ENCODE measurements around the gene CXCL5. TPM values are rescaled to one million over a fixed set of nuclear protein-coding genes. Genes with fewer than 3 reads are reported as not detected.

Gene CXCL5
- polyA plus RNA-seq, 1 experiment = 0.69 TPM

DNA sequence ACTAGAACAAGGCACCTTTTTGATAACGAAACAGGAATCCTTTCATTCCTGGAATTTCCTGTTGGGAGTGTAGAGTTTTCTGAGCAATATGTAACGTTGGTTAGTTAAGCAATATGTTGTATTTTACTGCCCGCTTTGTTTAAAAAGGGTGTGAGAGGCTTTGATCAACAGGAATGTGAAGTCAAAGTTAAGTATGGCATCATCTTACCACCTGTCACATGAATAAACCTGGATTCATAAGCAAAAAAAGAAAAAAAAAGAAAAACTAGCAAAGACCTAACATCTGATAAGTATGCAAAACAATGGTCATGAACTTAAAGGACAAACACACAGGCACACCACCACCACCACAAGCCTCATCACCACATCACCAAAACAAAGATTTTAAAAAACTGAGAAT is 7.1 kb upstream of the CXCL5 start:
- DNase-seq (ENCODE audit: low read depth, low spot score) = no peak
- Histone ChIP-seq H3K27me3 (ENCODE audit: control insufficient read depth, insufficient read depth, low read length) (no peaks in the 10 kb centered on the region), H3K27ac (ENCODE audit: low read depth, low read length) (no peak overlapping the region), H3K4me3 (ENCODE audit: low read depth, low read length) (no peak overlapping the region), H3K9me3 (ENCODE audit: control insufficient read depth, insufficient read depth, low read length) (no peaks in the 10 kb centered on the region)
- ChIA-PET CTCF (no interaction called here), POLR2A (no interaction called here)
- TF ChIP-seq CTCF (IDR thresholded peaks at IDR 0.05; ENCODE audit: low read depth, low read length) = no peak

GRCh38 chr4:74004668-74005067 is 6.2 kb upstream of the CXCL5 start:
- no peaks in the 10 kb centered on the region for H3K9me3 ChIP-seq (ENCODE audit: control insufficient read depth, insufficient read depth, low read length)
- ChIA-PET POLR2A (no interaction called here), CTCF (no interaction called here)
- no peaks in the 10 kb centered on the region for H3K27me3 ChIP-seq (ENCODE audit: control insufficient read depth, insufficient read depth, low read length)
- no peak overlapping the region for H3K27ac ChIP-seq (ENCODE audit: low read depth, low read length)
- DNase-seq (ENCODE audit: low read depth, low spot score) = no peak
- no peak overlapping the region for H3K4me3 ChIP-seq (ENCODE audit: low read depth, low read length)
- no peak for TF ChIP-seq CTCF (IDR thresholded peaks at IDR 0.05; ENCODE audit: low read depth, low read length)

GRCh38 chr4:74000301-74000700 is 1.8 kb upstream of the CXCL5 start:
- ChIA-PET CTCF (no interaction called here), POLR2A (no interaction called here)
- Histone ChIP-seq H3K27me3 (ENCODE audit: control insufficient read depth, insufficient read depth, low read length) (no peaks in the 10 kb centered on the region), H3K27ac (ENCODE audit: low read depth, low read length) (no peak overlapping the region), H3K9me3 (ENCODE audit: control insufficient read depth, insufficient read depth, low read length) (no peaks in the 10 kb centered on the region; the same call in 1 of the 2 replicates), H3K4me3 (ENCODE audit: low read depth, low read length) (no peak overlapping the region)
- no peak for DNase-seq (ENCODE audit: low read depth, low spot score)
- no peak for TF ChIP-seq CTCF (IDR thresholded peaks at IDR 0.05; ENCODE audit: low read depth, low read length)

DNA sequence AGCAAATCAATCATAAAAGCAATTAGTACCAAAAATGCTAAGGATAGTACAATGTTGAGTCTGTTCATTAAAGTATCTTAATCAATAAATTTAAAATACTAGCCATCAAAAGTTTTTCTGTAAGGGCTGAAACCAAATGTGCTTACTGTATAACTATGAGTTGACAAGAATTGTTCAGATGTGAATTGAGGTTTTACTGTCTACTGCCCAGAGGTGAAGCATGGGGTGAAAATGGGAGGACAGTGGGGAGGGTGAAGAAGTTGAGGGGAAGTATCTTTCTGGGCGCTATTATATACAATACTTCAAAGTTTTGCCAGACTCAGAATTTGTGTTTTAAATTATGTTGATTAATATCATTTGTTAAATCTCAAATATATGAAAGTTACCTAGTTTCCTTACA is 6.4 kb downstream of the CXCL5 start:
- TF ChIP-seq CTCF (IDR thresholded peaks at IDR 0.05; ENCODE audit: low read depth, low read length) = no peak
- DNase-seq (ENCODE audit: low read depth, low spot score) = no peak
- Histone ChIP-seq H3K27ac (ENCODE audit: low read depth, low read length) (no peak overlapping the region), H3K27me3 (ENCODE audit: control insufficient read depth, insufficient read depth, low read length) (no peaks in the 10 kb centered on the region), H3K4me3 (ENCODE audit: low read depth, low read length) (no peak overlapping the region), H3K9me3 (ENCODE audit: control insufficient read depth, insufficient read depth, low read length) (no peaks in the 10 kb centered on the region)
- POLR2A ChIA-PET = no interaction called here
- CTCF ChIA-PET = no interaction called here

- Histone ChIP-seq H3K27ac (ENCODE audit: low read depth, low read length) (no peak overlapping the region), H3K4me3 (ENCODE audit: low read depth, low read length) (no peak overlapping the region), H3K9me3 (ENCODE audit: control insufficient read depth, insufficient read depth, low read length) (no peaks in the 10 kb centered on the region), H3K27me3 (ENCODE audit: control insufficient read depth, insufficient read depth, low read length) (no peaks in the 10 kb centered on the region)
- no peak for TF ChIP-seq CTCF (IDR thresholded peaks at IDR 0.05; ENCODE audit: low read depth, low read length)
- CTCF ChIA-PET = no interaction called here
- POLR2A ChIA-PET = no interaction called here
- DNase-seq (ENCODE audit: low read depth, low spot score) = no peak
Observed at GRCh38 chr4:73991742-73992000, 6.8 kb downstream of the CXCL5 start.

All from AG04450 (cell line).